Measurements from ENCODE around the gene SENP7. TPM values are rescaled to one million over a fixed set of nuclear protein-coding genes. Genes with fewer than 3 reads are reported as not detected.
"Not testable (repeated sequence)": the region's sequence is repeated elsewhere in the genome, so short reads cannot be mapped to it uniquely, and the experiment has no call there.

Gene SENP7
- polyA plus RNA-seq, 3 donors: 1.6 to 12.4 (median 3.8) TPM

- H3K27ac Mint-ChIP-seq; H3K9ac ChIP-seq (ENCODE audit: insufficient read depth, low read length, poor library complexity, severe bottlenecking); DNase-seq; H3K27me3 Mint-ChIP-seq (ENCODE audit: low read depth in 3 of 3); H2AFZ ChIP-seq (ENCODE audit: insufficient read depth, low read depth, low read length, poor library complexity, severe bottlenecking); H3K4me2 ChIP-seq (replicated peaks; ENCODE audit: extremely low read depth, low read length, poor library complexity, severe bottlenecking); intact Hi-C loops (cut with micrococcal nuclease); H3K79me2 ChIP-seq (ENCODE audit: insufficient read depth, low read length); H3K27ac ChIP-seq (ENCODE audit: low read depth in 1 of 2, low read length in 2 of 2); H3K27me3 ChIP-seq (ENCODE audit: control insufficient read depth in 2 of 2, insufficient read depth in 2 of 2, low read length in 2 of 2); H3K4me3 ChIP-seq (replicated peaks in 1 of 3; ENCODE audit: low read depth in 2 of 3, low read length in 3 of 3); H3K4me1 Mint-ChIP-seq; H3K4me3 Mint-ChIP-seq; H3K36me3 ChIP-seq (replicated peaks in 1 of 2; ENCODE audit: control insufficient read depth in 1 of 2, insufficient read depth in 2 of 2, low read length in 2 of 2); H3K9me3 ChIP-seq (replicated peaks in 1 of 2; ENCODE audit: control insufficient read depth in 1 of 2, insufficient read depth in 1 of 2, low read length in 2 of 2); H3K36me3 Mint-ChIP-seq; H3K4me1 ChIP-seq (ENCODE audit: control insufficient read depth in 1 of 2, insufficient read depth in 2 of 2, low read length in 2 of 2): not testable (repeated sequence)
- peaks cover 3 to 12% (median 10%) of the 10 kb centered on the region in 7 donors for H3K9me3 Mint-ChIP-seq
- H4K20me1 ChIP-seq (ENCODE audit: insufficient read depth, low read length): peaks cover 15% of the 10 kb centered on the region
- WGBS (ENCODE audit: insufficient coverage): no CpG with 5 or more reads among the region's 4 CpGs
Observed at GRCh38 chr3:101468676-101469075, 44.3 kb downstream of the SENP7 start.

- H2AFZ ChIP-seq (ENCODE audit: insufficient read depth, low read depth, low read length, poor library complexity, severe bottlenecking); H3K4me1 ChIP-seq (ENCODE audit: control insufficient read depth in 1 of 2, insufficient read depth in 2 of 2, low read length in 2 of 2); intact Hi-C loops (cut with micrococcal nuclease); H3K4me1 Mint-ChIP-seq; H3K27me3 Mint-ChIP-seq (ENCODE audit: low read depth in 3 of 3); H3K27me3 ChIP-seq (ENCODE audit: control insufficient read depth in 2 of 2, insufficient read depth in 2 of 2, low read length in 2 of 2); H3K36me3 ChIP-seq (replicated peaks in 1 of 2; ENCODE audit: control insufficient read depth in 1 of 2, insufficient read depth in 2 of 2, low read length in 2 of 2); H3K4me2 ChIP-seq (replicated peaks; ENCODE audit: extremely low read depth, low read length, poor library complexity, severe bottlenecking); H3K27ac ChIP-seq (ENCODE audit: low read depth in 1 of 2, low read length in 2 of 2); H3K9ac ChIP-seq (ENCODE audit: insufficient read depth, low read length, poor library complexity, severe bottlenecking); H3K4me3 Mint-ChIP-seq; DNase-seq; H3K79me2 ChIP-seq (ENCODE audit: insufficient read depth, low read length); H3K9me3 ChIP-seq (replicated peaks in 1 of 2; ENCODE audit: control insufficient read depth in 1 of 2, insufficient read depth in 1 of 2, low read length in 2 of 2); H3K4me3 ChIP-seq (replicated peaks in 1 of 3; ENCODE audit: low read depth in 2 of 3, low read length in 3 of 3): not testable (repeated sequence)
- peak overlapping the region in 1 of 7 donors; percentile 46 for H3K27ac Mint-ChIP-seq
- peaks cover 15% of the 10 kb centered on the region for H4K20me1 ChIP-seq (ENCODE audit: insufficient read depth, low read length)
- 94% methylated on average over 3 of the region's 3 CpGs for WGBS (ENCODE audit: insufficient coverage)
- H3K9me3 Mint-ChIP-seq: peaks cover 3 to 15% (median 10%) of the 10 kb centered on the region in 7 donors
- peaks cover 11 to 13% of the 10 kb centered on the region in 2 donors for H3K36me3 Mint-ChIP-seq
Observed at GRCh38 chr3:101467310-101467663, 45.7 kb downstream of the SENP7 start.

Data from CD14-positive monocyte (primary cell).